ENCODE measurements around the gene MMRN2. TPM values are rescaled to one million over a fixed set of nuclear protein-coding genes. Genes with fewer than 3 reads are reported as not detected.
A peak's percentile ranks its signal among the peaks of the same experiment; 100 is the strongest.
"Not testable (repeated sequence)": the region's sequence is repeated elsewhere in the genome, so short reads cannot be mapped to it uniquely, and the experiment has no call there.

Gene MMRN2
- total RNA-seq, 2 donors from 2014 or later, result 46.6 to 57.0 TPM

GRCh38 chr10:86960003-86960862 is 2.8 kb upstream of the MMRN2 start:
- intact Hi-C loops (cut with DNase I), result no loop called here
- peak; percentile 84 for DNase-seq (ENCODE audit: low spot score)

GRCh38 chr10:86959737-86960002 is 2.3 kb upstream of the MMRN2 start:
- intact Hi-C loops (cut with DNase I), result no loop called here
- no peak for DNase-seq (ENCODE audit: low spot score)

GRCh38 chr10:86958901-86959736 is 1.7 kb upstream of the MMRN2 start:
- intact Hi-C loops (cut with DNase I), result no loop called here
- peak; percentile 85 for DNase-seq (ENCODE audit: low spot score)

GRCh38 chr10:86958116-86958900 is 893 bp upstream of the MMRN2 start, which contains the start of gene SNCG:
Gene SNCG, plus strand, starts transcription at chr10:86958599. Its CDS starts 99 bp downstream, at chr10:86958698.
- peak; percentile 84 for DNase-seq (ENCODE audit: low spot score)
- intact Hi-C loops (cut with DNase I), result no loop called here

- intact Hi-C loops (cut with DNase I), result no loop called here
- DNase-seq (ENCODE audit: low spot score), result peak; percentile 44
Measured at GRCh38 chr10:86956848-86957448, 467 bp downstream of the MMRN2 start.

GRCh38 chr10:86956195-86956847 is 1.1 kb downstream of the MMRN2 start:
- intact Hi-C loops (cut with DNase I), result no loop called here
- DNase-seq (ENCODE audit: low spot score), result peak; percentile 65

GRCh38 chr10:86955501-86956194 is 1.8 kb downstream of the MMRN2 start:
- DNase-seq (ENCODE audit: low spot score), result peak; percentile 78
- intact Hi-C loops (cut with DNase I), result no loop called here

- DNase-seq (ENCODE audit: low spot score), result peak; percentile 77
- intact Hi-C loops (cut with DNase I), result no loop called here
Measured at GRCh38 chr10:86954681-86955500, 2.5 kb downstream of the MMRN2 start.

GRCh38 chr10:86953747-86954680 is 3.4 kb downstream of the MMRN2 start:
- intact Hi-C loops (cut with DNase I), result no loop called here
- DNase-seq (ENCODE audit: low spot score), result peak; percentile 91

GRCh38 chr10:86952697-86953096 is 4.7 kb downstream of the MMRN2 start:
- DNase-seq (ENCODE audit: low spot score); intact Hi-C loops (cut with DNase I): not testable (repeated sequence)

- peak; percentile 47 for DNase-seq (ENCODE audit: low spot score)
- intact Hi-C loops (cut with DNase I), result no loop called here
Measured at GRCh38 chr10:86952106-86952505, 5.3 kb downstream of the MMRN2 start.

GRCh38 chr10:86951184-86951761 is 6.1 kb downstream of the MMRN2 start:
- peak; percentile 54 for DNase-seq (ENCODE audit: low spot score)

GRCh38 chr10:86950349-86950748 is 7.1 kb downstream of the MMRN2 start:
- intact Hi-C loops (cut with DNase I), result no loop called here

More at GRCh38 chr10:86951184-86951761, 6.1 kb downstream of the MMRN2 start:
- intact Hi-C loops (cut with DNase I), result no loop called here

GRCh38 chr10:86947806-86948205 is 9.6 kb downstream of the MMRN2 start:
- DNase-seq (ENCODE audit: low spot score); intact Hi-C loops (cut with DNase I): not testable (repeated sequence)

More at GRCh38 chr10:86950349-86950748, 7.1 kb downstream of the MMRN2 start:
- DNase-seq (ENCODE audit: low spot score), result peak; percentile 14

- DNase-seq (ENCODE audit: low spot score), result no peak
- intact Hi-C loops (cut with DNase I), result no loop called here
Measured at GRCh38 chr10:86946213-86947155, 10.9 kb downstream of the MMRN2 start.

Measured in posterior vena cava (tissue), 2 donors.